ENCODE measurements around the gene ELAPOR1. TPM values are rescaled to one million over a fixed set of nuclear protein-coding genes. Genes with fewer than 3 reads are reported as not detected.

Gene ELAPOR1
- total and polyA plus RNA-seq, 9 of the 15 experiments (the other 6 are each of a cell fraction or from before 2014, with no cell fraction given), result 0.07 to 1.2 (median 0.18) TPM

GRCh38 chr1:109090196-109091077 lies 23.5 kb upstream of the ELAPOR1 start, which contains the start of gene TMEM167B (continued):
- TF ChIP-seq MAZ (CRISPR knock-in tag; conservative IDR thresholded peaks at IDR 0.05 in 1 of 2, IDR thresholded peaks at IDR 0.05 in 1 of 2), result peak; percentile 91 to 95
- TF ChIP-seq BHLHE40 (IDR thresholded peaks at IDR 0.05; ENCODE audit: low read length), result peak; percentile 72
- TF ChIP-seq SAFB (IDR thresholded peaks at IDR 0.05; ENCODE audit: borderline replicate concordance, low read depth, low read length), result no peak
- peak; percentile 50; the same call in 1 of the 2 replicates for TF ChIP-seq STAT5A (IDR thresholded peaks at IDR 0.05; ENCODE audit: borderline replicate concordance, low read length)
- TF ChIP-seq FOXK1 (CRISPR knock-in tag; IDR thresholded peaks at IDR 0.05; ENCODE audit: borderline replicate concordance), result peak; percentile 100
- TF ChIP-seq NR0B1 (IDR thresholded peaks at IDR 0.05; ENCODE audit: partially characterized antibody), result no peak
- TF ChIP-seq ZNF263 (CRISPR knock-in tag; IDR thresholded peaks at IDR 0.05; ENCODE audit: borderline replicate concordance), result peak; percentile 45; the same call in 1 of the 2 replicates
- peak; percentile 70; the same call in 1 of the 2 replicates for TF ChIP-seq ZNF12 (CRISPR knock-in tag; IDR thresholded peaks at IDR 0.05)
- TF ChIP-seq MTA2 (IDR thresholded peaks at IDR 0.05; ENCODE audit: low read depth), result no peak
- peak; percentile 40; the same call in 1 of the 2 replicates for TF ChIP-seq KLF6 (CRISPR knock-in tag; IDR thresholded peaks at IDR 0.05; ENCODE audit: borderline replicate concordance)
- peak; percentile 37; the same call in 1 of the 2 replicates for TF ChIP-seq BCOR (IDR thresholded peaks at IDR 0.05)
- no peak for TF ChIP-seq BRF2 (IDR thresholded peaks at IDR 0.05; ENCODE audit: borderline replicate concordance, insufficient read depth, insufficient read length)
- TF ChIP-seq ZEB2 (IDR thresholded peaks at IDR 0.05), result peak; percentile 92
- TF ChIP-seq ZBTB40 (IDR thresholded peaks at IDR 0.05), result no peak; the same call in 1 of the 2 replicates
- no peak; the same call in 1 of the 2 replicates for TF ChIP-seq ZBTB40 (CRISPR knock-in tag; IDR thresholded peaks at IDR 0.05)
- peak; percentile 42; the same call in 1 of the 2 replicates for TF ChIP-seq MEF2D (tag; conservative IDR thresholded peaks at IDR 0.05; ENCODE audit: low read depth)

Data from K562 (cell line).